Neuronal stem cell (in vitro differentiated cells): ENCODE measurements around the gene DEXI.

Experiments
- DNase-seq: peaks from one replicate; pipeline ENCODE4 v3.0.0-alpha.2; 2013; ENCODE audit warnings: low spot score
- H2AFZ ChIP-seq: one replicate; pipeline ENCODE4 v1.6.1; 2013; ENCODE audit warnings: mild to moderate bottlenecking, low read length, inconsistent platforms
- H2AK5ac ChIP-seq: 2 replicates; pipeline ENCODE4 v1.6.1; 2013; ENCODE audit warnings: low read depth, mild to moderate bottlenecking, inconsistent platforms, low read length, moderate library complexity, mixed read lengths
- H2BK120ac ChIP-seq: 2 replicates; pipeline ENCODE4 v1.6.1; 2013; ENCODE audit warnings: low read depth, mild to moderate bottlenecking, inconsistent platforms, low read length, moderate library complexity, mixed read lengths
- H2BK12ac ChIP-seq: one replicate; pipeline ENCODE4 v1.6.1; 2013; ENCODE audit warnings: low read length, inconsistent platforms
- H2BK15ac ChIP-seq: 2 replicates; pipeline ENCODE4 v1.6.1; 2013; ENCODE audit warnings: mild to moderate bottlenecking, low read length, inconsistent platforms, mixed read lengths
- H2BK5ac ChIP-seq: one replicate; pipeline ENCODE4 v1.6.1; 2013; ENCODE audit warnings: inconsistent platforms, mild to moderate bottlenecking, low read length, moderate library complexity
- H3K14ac ChIP-seq: one replicate; pipeline ENCODE4 v1.6.1; 2013; ENCODE audit warnings: low read length, inconsistent platforms
- H3K18ac ChIP-seq: 2 replicates; pipeline ENCODE4 v1.6.1; 2013; ENCODE audit warnings: low read length, inconsistent platforms
- H3K23ac ChIP-seq: 2 replicates; pipeline ENCODE4 v1.6.1; 2013; ENCODE audit warnings: low read depth, mild to moderate bottlenecking, mixed read lengths, low read length, inconsistent platforms; ENCODE audit not compliant: poor library complexity
- H3K27ac ChIP-seq: replicated peaks from 3 replicates; pipeline ENCODE4 v1.5.1; 2013; ENCODE audit warnings: low read length, inconsistent platforms
- H3K27me3 ChIP-seq, 3 experiments: 2 replicates each; pipeline ENCODE4 v1.6.1; 2013; ENCODE audit warnings: low read length in 3 of 3, mild to moderate bottlenecking in 2 of 3, inconsistent platforms in 1 of 3, low read depth in 1 of 3, mixed read lengths in 1 of 3, moderate library complexity in 1 of 3; ENCODE audit not compliant: control insufficient read depth in 3 of 3, insufficient read depth in 3 of 3
- H3K36me3 ChIP-seq, 2 donors: replicated peaks in 1 of 2; 2 replicates each; pipeline ENCODE4 v1.6.1; 2013; ENCODE audit warnings: low read length in 2 of 2; ENCODE audit not compliant: control insufficient read depth in 2 of 2, insufficient read depth in 2 of 2
- H3K4ac ChIP-seq: 2 replicates; pipeline ENCODE4 v1.6.1; 2013; ENCODE audit warnings: inconsistent platforms, mild to moderate bottlenecking, low read length, moderate library complexity
- H3K4me1 ChIP-seq, 2 donors: 1 replicate in 1 of 2; 2 replicates in 1 of 2; pipeline ENCODE4 v1.6.1; 2013; ENCODE audit warnings: low read length in 2 of 2, low read depth in 1 of 2; ENCODE audit not compliant: control insufficient read depth in 2 of 2, insufficient read depth in 1 of 2
- H3K4me2 ChIP-seq: one replicate; pipeline ENCODE4 v1.6.1; 2013; ENCODE audit warnings: mild to moderate bottlenecking, low read length, inconsistent platforms; ENCODE audit not compliant: insufficient read depth, poor library complexity, severe bottlenecking
- H3K4me3 ChIP-seq, 2 donors: 2 replicates each; pipeline ENCODE4 v1.5.1; 2013; ENCODE audit warnings: low read length in 2 of 2, mild to moderate bottlenecking in 2 of 2, inconsistent platforms in 1 of 2, moderate library complexity in 1 of 2
- H3K79me1 ChIP-seq: one replicate; pipeline ENCODE4 v1.6.1; 2013; ENCODE audit warnings: low read depth, mild to moderate bottlenecking, inconsistent platforms, low read length, moderate library complexity
- H3K9ac ChIP-seq: one replicate; pipeline ENCODE4 v1.6.1; 2013; ENCODE audit warnings: mild to moderate bottlenecking, low read depth, low read length, inconsistent platforms; ENCODE audit not compliant: poor library complexity
- H3K9me3 ChIP-seq, 2 donors: replicated peaks in 1 of 2; 2 replicates each; pipeline versions ENCODE3 to v1.6.1; 2013; ENCODE audit warnings: low read length in 2 of 2, mild to moderate bottlenecking in 2 of 2, inconsistent platforms in 1 of 2, low read depth in 1 of 2, mixed read lengths in 1 of 2, moderate library complexity in 1 of 2; ENCODE audit not compliant: control insufficient read depth in 2 of 2, insufficient read depth in 1 of 2
- H4K8ac ChIP-seq: one replicate; pipeline ENCODE4 v1.6.1; 2013; ENCODE audit warnings: low read depth, mild to moderate bottlenecking, inconsistent platforms, low read length, moderate library complexity
- H4K91ac ChIP-seq: one replicate; pipeline ENCODE4 v1.6.1; 2013; ENCODE audit warnings: low read length, low read depth, mild to moderate bottlenecking, inconsistent platforms; ENCODE audit not compliant: poor library complexity
- WGBS, 2 donors: extraction: QIAGEN DNeasy Blood & Tissue Kit; methylation state at CpG; one replicate each; pipeline ENCODE4 v1.1.7; 2013; ENCODE audit warnings: missing lambda C conversion rate in 2 of 2, mixed read lengths in 1 of 2; ENCODE audit not compliant: insufficient read length in 2 of 2, insufficient replicate concordance in 1 of 2; ENCODE audit errors: extremely low coverage in 2 of 2; 5-methylcytosine and 5-hydroxymethylcytosine counted together

DEXI gene

GRCh38 chr16:10883004-10883403 is 59.3 kb downstream of the DEXI start:
- WGBS, 2 donors = no CpG with 5 or more reads among the region's 7 CpGs
- Histone ChIP-seq H2AFZ (no peak overlapping the region), H3K27ac (no peak overlapping the region)

GRCh38 chr16:10881479-10882030 is 60.7 kb downstream of the DEXI start:
- Histone ChIP-seq H3K9ac (no peak overlapping the region), H3K27me3 (peaks cover 0 to 51% (median 27%) of the 10 kb centered on the region in 3 experiments)

More at GRCh38 chr16:10883004-10883403, 59.3 kb downstream of the DEXI start:
- H4K91ac ChIP-seq = no peak overlapping the region
- no peak overlapping the region for H3K4me3 ChIP-seq
- H3K4me2 ChIP-seq = no peak overlapping the region
- H3K14ac ChIP-seq = no peak overlapping the region
- H2BK5ac ChIP-seq = no peak overlapping the region
- DNase-seq = no peak
- H2BK120ac ChIP-seq = no peak overlapping the region
- H2BK15ac ChIP-seq = no peak overlapping the region
- no peak overlapping the region for H3K4ac ChIP-seq
- H3K9ac ChIP-seq = no peak overlapping the region
- H2BK12ac ChIP-seq = no peak overlapping the region
- no peak overlapping the region for H3K23ac ChIP-seq
- H3K9me3 ChIP-seq = no peaks in the 10 kb centered on the region
- H3K79me1 ChIP-seq = no peaks in the 10 kb centered on the region
- H2AK5ac ChIP-seq = peak overlapping the region; percentile 53
- peaks cover 0 to 39% (median 25%) of the 10 kb centered on the region in 3 experiments for H3K27me3 ChIP-seq
- H3K4me1 ChIP-seq = no peaks in the 10 kb centered on the region
- H3K36me3 ChIP-seq = no peaks in the 10 kb centered on the region
- no peak overlapping the region for H4K8ac ChIP-seq
- H3K18ac ChIP-seq = no peak overlapping the region

GRCh38 chr16:10880594-10881452 is 61.4 kb downstream of the DEXI start:
- Histone ChIP-seq H4K91ac (no peak overlapping the region), H3K4me2 (no peak overlapping the region), H2AFZ (no peak overlapping the region), H3K4me1 (no peaks in the 10 kb centered on the region), H2BK15ac (no peak overlapping the region), H3K9me3 (no peaks in the 10 kb centered on the region), H3K23ac (no peak overlapping the region), H4K8ac (no peak overlapping the region), H3K9ac (no peak overlapping the region), H3K79me1 (no peaks in the 10 kb centered on the region), H2BK5ac (no peak overlapping the region), H2AK5ac (no peak overlapping the region), H3K18ac (no peak overlapping the region), H3K36me3 (no peaks in the 10 kb centered on the region), H3K4me3 (no peak overlapping the region), H3K27ac (no peak overlapping the region), H3K14ac (no peak overlapping the region), H2BK12ac (no peak overlapping the region), H3K4ac (no peak overlapping the region), H3K27me3 (peaks cover 0 to 56% (median 27%) of the 10 kb centered on the region in 3 experiments), H2BK120ac (no peak overlapping the region)
- no peak for DNase-seq
- no CpG with 5 or more reads among the region's 10 CpGs for WGBS, 2 donors

More at GRCh38 chr16:10881479-10882030, 60.7 kb downstream of the DEXI start:
- Histone ChIP-seq H3K9me3 (no peaks in the 10 kb centered on the region), H2AK5ac (no peak overlapping the region), H2BK12ac (no peak overlapping the region), H3K79me1 (no peaks in the 10 kb centered on the region), H3K4ac (no peak overlapping the region), H3K14ac (no peak overlapping the region), H3K4me3 (no peak overlapping the region), H2BK5ac (no peak overlapping the region), H2BK15ac (no peak overlapping the region), H3K27ac (no peak overlapping the region), H3K4me1 (no peaks in the 10 kb centered on the region), H4K8ac (no peak overlapping the region), H3K18ac (no peak overlapping the region), H4K91ac (no peak overlapping the region), H2BK120ac (no peak overlapping the region), H2AFZ (no peak overlapping the region), H3K23ac (no peak overlapping the region), H3K36me3 (no peaks in the 10 kb centered on the region), H3K4me2 (no peak overlapping the region)
- no peak for DNase-seq
- WGBS, 2 donors = no CpG with 5 or more reads among the region's 7 CpGs
